Measurements from ENCODE around the gene SEC11A. TPM values are rescaled to one million over a fixed set of nuclear protein-coding genes. Genes with fewer than 3 reads are reported as not detected.
A peak's percentile ranks its signal among the peaks of the same experiment; 100 is the strongest.

Gene SEC11A
- total RNA-seq, 1 experiment from 2014 or later: 192 TPM

DNA sequence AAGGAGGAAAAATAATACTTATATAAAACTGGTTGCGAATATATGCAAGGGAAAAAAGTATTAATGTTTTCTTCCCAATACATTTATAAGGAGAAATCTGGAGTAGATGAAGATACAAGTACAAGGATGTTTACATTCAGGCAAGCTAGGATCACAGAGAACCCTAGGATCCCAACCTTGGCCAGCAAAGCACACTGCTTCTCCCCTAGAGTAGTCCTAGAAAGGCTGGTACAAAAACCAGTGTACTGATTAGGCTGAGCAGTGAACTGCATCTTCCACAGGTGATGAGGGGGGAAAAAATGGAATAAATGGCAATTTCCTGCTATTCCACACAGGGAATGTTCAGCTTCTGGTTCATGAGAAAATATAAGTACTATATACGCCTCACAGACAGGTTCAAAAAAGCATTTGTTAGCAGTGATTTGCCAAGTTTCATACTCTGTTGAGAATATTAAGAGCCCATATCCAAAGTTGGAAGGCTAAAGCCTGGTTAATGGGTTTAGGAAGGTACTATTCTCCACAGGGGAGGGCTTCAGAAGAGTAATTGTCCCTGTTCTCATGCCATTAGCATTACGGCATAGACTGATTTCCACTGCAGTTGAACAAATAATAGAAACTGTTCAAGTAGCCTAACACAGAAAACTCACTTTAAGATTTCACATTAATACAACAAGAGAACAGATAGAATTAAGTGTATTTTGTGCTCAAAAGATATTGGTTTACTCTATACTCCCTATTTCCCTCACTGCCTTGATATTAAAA is 47.5 kb downstream of the SEC11A start:
- no TSS peak for BruUV-seq (replicated peaks)
- peaks cover 13% of the 10 kb centered on the region for H3K4me1 Mint-ChIP-seq (ENCODE audit: insufficient read depth, unreplicated experiment)
- H3K9me3 Mint-ChIP-seq (ENCODE audit: unreplicated experiment): no peaks in the 10 kb centered on the region
- POLR2A ChIA-PET: interaction anchor here (1.2 to 2.1 kb wide), 4 partner anchors 9 to 48 kb away, joined by 3 to 6 read pairs (median 5); partner anchors contain the start of gene SEC11A
- no peak overlapping the region for H3K27ac Mint-ChIP-seq (ENCODE audit: low read depth, unreplicated experiment)
- CTCF ChIA-PET: interaction anchor here (0.5 kb wide), 1 partner anchor 179 kb away, joined by 4 read pairs; no protein-coding TSS in a partner anchor
- intact Hi-C loops (cut with micrococcal nuclease): no loop called here
- H3K36me3 Mint-ChIP-seq (ENCODE audit: insufficient read depth, unreplicated experiment): peaks cover 83% of the 10 kb centered on the region
- TF ChIP-seq, protein P1, sequence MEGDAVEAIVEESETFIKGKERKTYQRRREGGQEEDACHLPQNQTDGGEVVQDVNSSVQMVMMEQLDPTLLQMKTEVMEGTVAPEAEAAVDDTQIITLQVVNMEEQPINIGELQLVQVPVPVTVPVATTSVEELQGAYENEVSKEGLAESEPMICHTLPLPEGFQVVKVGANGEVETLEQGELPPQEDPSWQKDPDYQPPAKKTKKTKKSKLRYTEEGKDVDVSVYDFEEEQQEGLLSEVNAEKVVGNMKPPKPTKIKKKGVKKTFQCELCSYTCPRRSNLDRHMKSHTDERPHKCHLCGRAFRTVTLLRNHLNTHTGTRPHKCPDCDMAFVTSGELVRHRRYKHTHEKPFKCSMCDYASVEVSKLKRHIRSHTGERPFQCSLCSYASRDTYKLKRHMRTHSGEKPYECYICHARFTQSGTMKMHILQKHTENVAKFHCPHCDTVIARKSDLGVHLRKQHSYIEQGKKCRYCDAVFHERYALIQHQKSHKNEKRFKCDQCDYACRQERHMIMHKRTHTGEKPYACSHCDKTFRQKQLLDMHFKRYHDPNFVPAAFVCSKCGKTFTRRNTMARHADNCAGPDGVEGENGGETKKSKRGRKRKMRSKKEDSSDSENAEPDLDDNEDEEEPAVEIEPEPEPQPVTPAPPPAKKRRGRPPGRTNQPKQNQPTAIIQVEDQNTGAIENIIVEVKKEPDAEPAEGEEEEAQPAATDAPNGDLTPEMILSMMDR (IDR thresholded peaks at IDR 0.05; ENCODE audit: unreplicated experiment): no peak
- H3K27me3 Mint-ChIP-seq (ENCODE audit: insufficient read depth, unreplicated experiment): no peaks in the 10 kb centered on the region
- DNase-seq (ENCODE audit: unreplicated experiment): no peak
- H3K4me3 Mint-ChIP-seq (ENCODE audit: unreplicated experiment): no peak overlapping the region

DNA sequence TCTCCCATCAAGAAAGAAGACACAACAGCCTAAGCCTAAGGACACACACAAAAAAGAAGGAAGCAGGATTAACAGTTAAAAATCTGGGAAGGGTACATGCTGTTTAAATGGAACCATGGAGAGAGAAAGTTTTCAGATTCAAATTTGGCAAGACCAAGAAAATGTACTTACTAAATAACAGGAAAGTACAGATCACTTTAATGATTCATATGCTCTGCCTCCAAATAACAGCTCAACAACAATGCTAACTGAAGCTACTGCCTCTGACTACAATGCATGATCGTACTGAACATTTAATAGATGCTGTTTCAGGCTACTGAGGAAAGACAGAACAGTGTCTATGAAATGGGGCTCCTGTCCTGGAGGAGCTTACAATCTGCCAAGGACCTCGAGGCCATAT is 49.6 kb downstream of the SEC11A start:
- no peak overlapping the region for H3K27ac Mint-ChIP-seq (ENCODE audit: low read depth, unreplicated experiment)
- intact Hi-C loops (cut with micrococcal nuclease): no loop called here
- H3K4me1 Mint-ChIP-seq (ENCODE audit: insufficient read depth, unreplicated experiment): peaks cover 7% of the 10 kb centered on the region
- ChIA-PET POLR2A (interaction anchor here (1.0 kb wide), 1 partner anchor 12 kb away, joined by 4 read pairs; no protein-coding TSS in a partner anchor), CTCF (interaction anchor here (0.7 to 1.0 kb wide), 2 partner anchors 10 to 221 kb away, joined by 3 read pairs; no protein-coding TSS in a partner anchor)
- no peak for DNase-seq (ENCODE audit: unreplicated experiment)
- peaks cover 79% of the 10 kb centered on the region for H3K36me3 Mint-ChIP-seq (ENCODE audit: insufficient read depth, unreplicated experiment)
- H3K9me3 Mint-ChIP-seq (ENCODE audit: unreplicated experiment): no peaks in the 10 kb centered on the region
- no TSS peak for BruUV-seq (replicated peaks)
- no peak overlapping the region for H3K4me3 Mint-ChIP-seq (ENCODE audit: unreplicated experiment)
- TF ChIP-seq, protein P1 (IDR thresholded peaks at IDR 0.05; ENCODE audit: unreplicated experiment): no peak
- no peaks in the 10 kb centered on the region for H3K27me3 Mint-ChIP-seq (ENCODE audit: insufficient read depth, unreplicated experiment)

DNA sequence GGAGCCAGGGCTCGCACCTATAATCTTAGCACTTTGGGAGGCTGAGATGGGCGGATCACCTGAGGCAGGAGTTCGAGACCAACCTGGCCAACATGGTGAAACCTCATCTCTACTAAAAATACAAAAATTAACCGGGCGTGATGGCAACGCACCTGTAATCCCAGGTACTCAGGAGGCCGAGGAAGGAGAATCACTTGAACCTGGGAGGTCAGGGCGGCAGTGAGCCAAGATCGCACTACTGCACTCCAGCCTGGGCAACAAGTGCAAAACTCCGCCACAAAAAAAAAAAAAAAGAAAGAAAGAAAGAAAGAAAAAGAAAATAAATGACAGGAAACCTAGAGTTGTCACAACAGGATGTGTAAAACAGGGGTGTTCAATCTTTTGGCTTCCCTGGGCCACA is 54.9 kb downstream of the SEC11A start:
- CTCF ChIA-PET: interaction anchor here (0.6 kb wide), 1 partner anchor 1824 kb away, joined by 3 read pairs; no protein-coding TSS in a partner anchor
- intact Hi-C loops (cut with micrococcal nuclease): no loop called here
- DNase-seq (ENCODE audit: unreplicated experiment): no peak
- Mint-ChIP-seq H3K4me3 (ENCODE audit: unreplicated experiment) (no peak overlapping the region), H3K27ac (ENCODE audit: low read depth, unreplicated experiment) (no peak overlapping the region), H3K36me3 (ENCODE audit: insufficient read depth, unreplicated experiment) (peaks cover 56% of the 10 kb centered on the region), H3K9me3 (ENCODE audit: unreplicated experiment) (no peaks in the 10 kb centered on the region), H3K27me3 (ENCODE audit: insufficient read depth, unreplicated experiment) (no peaks in the 10 kb centered on the region), H3K4me1 (ENCODE audit: insufficient read depth, unreplicated experiment) (peaks cover 6% of the 10 kb centered on the region)
- POLR2A ChIA-PET: no interaction called here
- TF ChIP-seq, protein P1 (IDR thresholded peaks at IDR 0.05; ENCODE audit: unreplicated experiment): no peak
- BruUV-seq (replicated peaks): no TSS peak

DNA sequence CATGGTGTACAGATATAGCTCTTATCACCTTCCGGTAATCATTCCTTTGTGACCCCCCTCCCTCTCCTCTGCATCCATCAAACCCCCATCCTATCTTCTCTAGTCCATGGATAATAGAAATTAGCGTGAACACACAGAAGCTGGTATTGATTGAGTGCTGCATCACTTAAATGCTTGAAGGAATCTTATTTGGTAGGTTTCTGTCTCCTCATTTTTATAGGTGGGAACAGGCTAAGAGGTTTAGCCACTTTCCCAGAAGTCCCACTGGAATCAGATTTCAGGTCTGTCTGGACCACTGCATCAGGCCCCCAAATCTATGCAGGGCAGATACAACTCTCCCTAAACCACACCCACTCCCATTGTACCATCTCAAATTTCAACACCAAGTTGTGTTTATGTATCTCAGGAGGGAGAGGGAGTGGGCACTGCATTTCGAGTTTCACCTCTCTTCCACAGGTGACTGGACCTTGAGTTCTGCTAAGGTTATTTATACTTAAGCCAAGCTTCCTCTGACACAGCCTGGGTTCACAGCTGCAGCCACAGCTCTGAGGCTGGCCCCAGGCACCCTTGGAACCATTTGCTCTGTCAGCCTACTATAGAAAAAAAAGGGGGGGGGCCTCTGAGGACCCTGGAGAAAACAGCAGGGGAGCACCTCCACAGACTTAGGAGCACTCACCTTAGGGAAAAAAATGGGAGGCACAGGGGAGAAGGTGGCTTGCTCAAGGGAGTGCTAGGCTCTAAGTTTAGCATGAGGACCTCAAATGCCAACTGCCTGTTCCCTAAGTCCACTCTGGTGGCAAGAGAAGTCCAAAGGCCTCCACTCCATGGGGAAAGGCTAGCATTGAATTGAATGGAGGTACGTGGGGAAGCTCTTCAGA is 55.8 kb downstream of the SEC11A start:
- BruUV-seq (replicated peaks): no TSS peak
- TF ChIP-seq, protein P1 (IDR thresholded peaks at IDR 0.05; ENCODE audit: unreplicated experiment): no peak
- no peaks in the 10 kb centered on the region for H3K9me3 Mint-ChIP-seq (ENCODE audit: unreplicated experiment)
- peaks cover 47% of the 10 kb centered on the region for H3K36me3 Mint-ChIP-seq (ENCODE audit: insufficient read depth, unreplicated experiment)
- DNase-seq (ENCODE audit: unreplicated experiment): no peak
- CTCF ChIA-PET: interaction anchor here (0.9 to 1.7 kb wide), 6 partner anchors 17 to 268 kb away, joined by 3 to 10 read pairs (median 4); no protein-coding TSS in a partner anchor
- H3K4me1 Mint-ChIP-seq (ENCODE audit: insufficient read depth, unreplicated experiment): peaks cover 6% of the 10 kb centered on the region
- peak overlapping the region; percentile 57 for H3K27ac Mint-ChIP-seq (ENCODE audit: low read depth, unreplicated experiment)
- intact Hi-C loops (cut with micrococcal nuclease): loop anchor here (5.0 kb wide), 1 partner anchor 382 kb away; no protein-coding TSS in a partner anchor
- H3K27me3 Mint-ChIP-seq (ENCODE audit: insufficient read depth, unreplicated experiment): no peaks in the 10 kb centered on the region
- POLR2A ChIA-PET: interaction anchor here (0.6 to 2.1 kb wide), 4 partner anchors 55 to 416 kb away, joined by 3 to 11 read pairs (median 4); partner anchors contain the start of gene SEC11A
- H3K4me3 Mint-ChIP-seq (ENCODE audit: unreplicated experiment): no peak overlapping the region

Measured in MCF 10A (cell line).